Prostate gland (tissue), 2 donors: ENCODE measurements around the gene ZAP70.

ENCODE experiments used
- CTCF ChIP-seq, 4 experiments: fragments of 200-600 bp in 2 of 4; fragments of 450-650 bp in 2 of 4; sonication (generic) in 2 of 4; IDR thresholded peaks; 1 replicate in 3 of 4; 2 replicates in 1 of 4; pipeline ENCODE4 v1.5.1; 2016 to 2019; ENCODE audit warnings: antibody characterized with exemption in 4 of 4, mild to moderate bottlenecking in 2 of 4, moderate library complexity in 2 of 4
- POLR2A ChIP-seq: fragments of 450-650 bp; IDR thresholded peaks from one replicate; pipeline ENCODE4 v1.6.1; 2016; ENCODE audit warnings: antibody characterized with exemption, mild to moderate bottlenecking

GRCh38 chr2:97712693-97713295 lies 582 bp upstream of the ZAP70 start:
- TF ChIP-seq CTCF (IDR thresholded peaks at IDR 0.05) (no peak), POLR2A (no peak)
